GM18526 (cell line): ENCODE data around the gene LASP1NB.

Experiments used
- POLR2A ChIP-seq: IDR thresholded peaks from 3 replicates; pipeline ENCODE4 v1.6.1; 2011; ENCODE audit not compliant: insufficient read length; ENCODE audit errors: extremely low read depth

LASP1NB gene

DNA sequence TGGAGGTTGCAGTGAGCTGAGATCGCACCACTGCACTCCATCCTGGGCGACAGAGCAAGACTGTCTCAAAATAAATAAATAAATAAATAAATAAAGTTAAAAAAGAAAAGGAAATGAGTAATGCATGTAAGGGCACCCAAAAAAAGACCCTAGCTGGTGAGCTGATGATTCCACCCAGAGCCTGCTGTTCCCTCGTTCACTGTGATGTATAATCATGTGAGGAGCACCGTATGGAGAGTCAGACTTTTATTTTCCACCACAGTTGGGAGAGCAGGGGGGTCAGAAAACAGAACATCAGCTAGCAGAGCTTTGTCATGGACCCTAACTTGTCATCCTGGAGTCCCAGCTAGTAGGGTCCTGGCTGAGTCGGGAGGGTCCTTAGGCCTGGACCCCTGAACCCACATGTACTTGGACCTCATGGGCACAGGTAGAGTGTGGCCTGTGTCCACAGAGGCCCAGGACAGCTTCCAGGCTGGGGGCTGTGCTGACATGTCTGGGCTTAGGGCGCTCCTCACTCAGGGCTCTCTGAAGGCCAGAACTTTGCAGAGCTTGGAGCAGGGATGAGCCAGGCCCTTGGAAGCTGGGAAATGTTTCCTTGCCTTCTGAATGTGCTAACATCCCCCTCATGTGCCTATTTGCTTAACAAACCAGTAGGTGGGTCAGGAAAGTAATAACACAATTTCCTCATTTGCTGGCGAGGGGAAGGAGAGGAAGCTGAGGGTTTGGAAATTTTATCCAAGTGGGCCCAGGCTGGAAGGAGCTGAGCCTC is 18.8 kb upstream of the LASP1NB start:
- no peak for TF ChIP-seq POLR2A

DNA sequence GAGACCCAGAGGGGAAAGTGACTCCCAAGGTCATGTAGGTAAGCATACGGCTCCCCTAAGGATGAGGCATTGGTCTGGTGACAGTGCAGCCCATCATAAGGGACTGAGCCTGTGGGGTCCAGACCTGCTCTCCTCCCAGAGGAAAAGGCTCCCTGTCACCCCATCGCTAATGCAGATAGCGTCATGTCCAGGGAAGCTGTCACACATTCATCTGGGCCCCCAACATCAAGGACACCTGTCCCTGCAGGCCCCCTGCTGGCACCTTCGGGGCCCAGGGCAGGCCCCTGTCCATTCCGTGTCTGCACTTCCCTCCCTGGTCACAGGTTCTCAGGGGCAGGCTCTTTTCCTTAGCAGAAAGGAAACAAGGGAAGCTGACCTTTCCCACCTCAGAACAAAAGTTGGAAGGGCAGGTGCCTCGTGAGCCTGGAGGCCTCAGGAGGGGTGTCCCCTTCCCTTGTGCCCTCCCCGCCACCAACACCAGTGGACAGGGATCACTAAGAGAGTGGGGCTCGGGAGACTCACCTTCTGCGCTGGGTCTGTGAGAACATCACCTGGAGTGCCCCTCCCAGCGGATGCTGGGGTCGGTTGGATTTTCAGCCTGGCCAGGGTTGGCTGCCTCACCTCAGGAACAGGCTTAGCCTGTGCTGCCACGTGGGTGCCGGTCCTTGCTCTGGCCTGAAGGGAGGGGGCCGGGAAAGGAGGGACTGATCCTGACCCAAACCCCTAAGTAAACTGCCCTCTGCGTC is 17.3 kb upstream of the LASP1NB start:
- no peak for TF ChIP-seq POLR2A

DNA sequence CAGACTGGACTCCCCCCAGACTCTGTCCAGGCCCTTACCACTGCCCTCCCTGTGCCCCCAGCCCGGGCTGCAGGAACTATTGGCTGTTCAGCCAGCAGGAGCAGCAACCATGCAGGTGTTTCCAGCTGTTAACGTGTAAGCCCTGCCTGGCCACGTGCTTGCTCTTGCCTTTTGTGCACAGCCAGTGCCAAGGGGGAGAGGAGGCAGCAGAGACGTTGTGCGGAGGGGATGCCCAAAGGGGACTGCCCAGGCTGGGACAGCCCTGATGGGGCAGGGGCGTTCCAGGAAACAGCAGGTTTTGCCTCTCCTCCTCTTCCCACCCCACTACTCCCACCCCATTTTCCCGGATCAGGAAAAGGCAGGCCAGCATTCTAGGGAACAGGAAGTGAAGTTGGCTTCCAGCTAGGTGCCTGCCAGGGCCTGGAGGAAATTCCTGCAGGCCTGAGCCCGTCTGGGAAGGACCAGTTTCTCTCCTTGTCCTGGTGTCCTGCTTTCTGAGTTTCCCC is 16.7 kb upstream of the LASP1NB start:
- TF ChIP-seq POLR2A: no peak

DNA sequence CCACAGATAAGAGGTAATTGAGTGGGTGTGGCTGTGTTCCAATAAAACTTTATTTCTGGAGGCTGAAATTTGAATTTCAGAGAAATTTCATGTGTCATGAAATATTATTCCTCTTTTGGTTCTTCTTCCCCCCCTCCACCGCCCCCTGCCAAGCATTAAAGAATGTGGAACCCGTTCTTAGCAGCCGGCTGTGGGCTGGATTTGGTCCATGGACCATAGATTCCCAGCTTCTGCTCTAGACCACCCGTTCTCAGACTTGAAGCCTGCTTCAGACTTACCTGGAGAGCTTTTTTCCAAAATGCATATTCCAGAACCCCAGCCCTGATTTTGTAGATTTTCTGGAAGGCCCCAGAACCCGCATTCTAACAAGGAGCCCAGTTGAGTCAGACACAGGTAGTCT is 15.1 kb upstream of the LASP1NB start:
- no peak for TF ChIP-seq POLR2A

DNA sequence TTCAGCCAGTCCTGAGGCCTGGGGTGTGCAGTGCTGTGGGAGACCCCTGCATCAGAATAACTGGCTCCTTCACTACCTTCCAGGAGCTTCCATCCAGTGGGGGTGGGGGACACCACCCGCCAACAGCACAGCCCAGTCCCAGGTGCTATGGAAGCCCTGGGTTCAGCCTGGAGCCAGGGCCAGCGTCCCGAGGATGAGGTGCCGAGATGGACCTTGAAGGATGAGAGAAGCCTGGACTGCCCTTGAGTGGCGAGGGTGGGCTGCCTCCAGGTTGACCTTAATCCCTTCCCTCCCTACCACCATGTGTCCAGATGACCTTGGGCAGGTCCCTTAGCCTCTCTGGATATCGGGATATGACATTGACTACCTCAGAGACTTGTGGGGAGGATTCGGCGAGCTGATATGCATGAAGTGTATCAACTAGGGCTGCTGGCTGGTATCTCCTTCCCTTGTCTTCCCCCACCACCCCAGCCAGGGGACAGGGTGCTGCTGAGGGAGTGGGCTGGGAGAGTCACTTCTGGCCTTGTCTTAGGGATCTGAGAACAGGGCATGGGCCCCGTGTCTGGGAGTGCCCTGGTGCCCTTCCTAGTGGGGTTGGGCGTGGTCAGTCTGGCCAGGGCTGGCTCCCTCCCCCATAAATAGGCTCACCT is 14.2 kb upstream of the LASP1NB start:
- TF ChIP-seq POLR2A: no peak

DNA sequence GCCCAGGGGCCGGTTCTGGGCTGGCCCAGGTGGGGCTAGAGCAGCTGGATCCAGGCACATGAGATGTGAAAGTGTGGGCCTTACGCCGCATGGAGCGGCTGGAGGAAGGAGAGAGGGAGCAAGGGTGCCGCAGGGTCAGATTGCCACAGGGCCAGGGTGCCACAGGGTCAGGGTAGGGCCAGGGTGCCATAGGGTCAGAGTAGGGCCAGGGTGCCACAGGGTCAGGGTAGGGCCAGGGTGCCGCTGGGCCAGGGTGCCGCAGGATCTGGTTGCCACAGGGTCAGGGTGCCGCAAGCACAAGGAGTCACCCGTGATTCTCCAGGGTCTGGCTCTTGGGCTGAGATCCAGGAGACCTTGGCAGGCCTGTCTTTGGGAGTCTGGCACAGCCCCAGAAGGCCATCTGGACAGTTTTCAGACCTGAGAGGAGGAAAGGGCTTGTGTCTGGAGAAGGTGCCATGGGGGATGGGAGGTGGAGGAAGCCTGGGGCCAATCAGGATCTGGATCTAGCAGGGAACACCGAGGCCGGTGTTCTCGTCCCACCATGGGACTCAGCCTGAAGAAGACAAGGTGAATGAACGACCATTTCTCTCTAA is 13.1 kb upstream of the LASP1NB start:
- TF ChIP-seq POLR2A: no peak

DNA sequence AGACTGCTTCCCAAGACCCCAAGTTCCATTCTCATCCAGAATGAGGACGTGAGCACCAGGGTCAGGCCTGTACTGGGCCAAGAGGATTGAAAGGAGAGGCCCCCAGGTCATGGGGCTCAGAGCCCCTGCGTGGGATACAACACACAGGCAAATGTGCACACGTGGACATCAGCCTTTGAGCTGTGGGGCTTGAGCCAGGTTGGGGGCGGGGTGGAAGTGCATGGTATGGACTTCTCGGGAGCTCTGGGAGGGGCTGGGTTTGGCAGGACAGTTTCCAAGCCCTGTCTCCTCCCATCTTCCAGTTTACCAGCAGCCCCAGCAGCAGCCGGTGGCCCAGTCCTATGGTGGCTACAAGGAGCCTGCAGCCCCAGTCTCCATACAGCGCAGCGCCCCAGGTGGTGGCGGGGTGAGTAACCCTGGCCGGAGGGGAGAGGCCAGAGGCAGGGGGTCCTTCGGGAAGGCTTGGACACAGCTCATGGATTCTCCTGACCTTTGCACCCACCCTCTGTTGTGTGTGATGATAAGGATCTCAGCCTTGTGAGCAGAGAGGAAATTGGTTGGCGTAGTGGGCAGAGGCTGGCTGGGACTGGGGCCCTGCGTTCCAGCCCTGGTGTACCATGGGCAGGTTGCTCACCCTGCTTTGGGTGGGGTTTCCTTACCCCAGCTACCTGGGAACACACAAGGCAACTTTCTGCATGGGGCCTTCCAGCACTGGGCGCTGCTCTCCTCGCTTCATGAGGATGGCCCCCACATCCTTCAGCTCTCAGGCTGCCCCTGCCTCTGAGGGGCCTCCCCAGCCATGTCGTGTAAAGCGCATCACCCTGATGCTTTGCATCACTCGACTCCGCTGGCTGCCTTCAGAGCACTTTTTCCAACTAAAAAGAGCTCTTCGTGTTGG is 10.4 kb upstream of the LASP1NB start:
- TF ChIP-seq POLR2A: no peak

DNA sequence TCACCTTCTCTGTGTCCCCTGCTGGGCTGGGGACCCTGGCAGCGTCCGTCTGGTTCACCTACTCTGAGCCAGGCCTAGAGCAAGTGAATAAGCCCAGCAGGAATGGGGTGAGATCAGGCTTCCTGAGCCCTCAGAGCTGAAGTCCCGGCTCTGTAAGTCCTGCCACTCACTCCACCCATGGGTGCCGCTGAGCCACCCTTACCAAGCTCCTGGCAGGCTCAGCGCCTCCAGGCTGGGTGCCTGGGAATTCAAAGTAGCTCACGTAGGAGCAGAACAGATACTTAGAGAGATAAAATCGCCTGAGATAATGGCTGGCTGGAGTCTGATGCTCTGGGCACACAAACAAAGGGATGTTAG is 9.8 kb upstream of the LASP1NB start:
- TF ChIP-seq POLR2A: no peak

DNA sequence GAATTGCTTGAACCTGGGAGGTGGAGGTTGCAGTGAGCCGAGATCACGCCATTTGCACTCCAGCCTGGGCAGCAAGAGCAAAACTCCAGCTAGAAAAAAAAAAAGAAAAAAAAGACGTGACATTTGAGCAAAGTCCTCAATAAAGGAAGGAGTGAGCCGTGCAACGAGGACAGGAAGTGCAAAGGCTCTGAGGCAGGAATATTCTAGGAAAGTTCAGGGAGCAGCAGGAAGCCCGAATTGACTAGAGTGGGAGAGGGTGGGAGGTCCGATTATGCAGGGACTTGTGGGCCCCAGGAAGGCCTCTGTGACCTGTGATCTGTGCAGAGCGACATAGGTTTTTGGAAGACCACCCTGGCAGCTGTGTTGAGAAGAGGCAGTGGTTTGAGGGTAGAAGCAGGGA is 8.6 kb upstream of the LASP1NB start:
- TF ChIP-seq POLR2A: no peak

DNA sequence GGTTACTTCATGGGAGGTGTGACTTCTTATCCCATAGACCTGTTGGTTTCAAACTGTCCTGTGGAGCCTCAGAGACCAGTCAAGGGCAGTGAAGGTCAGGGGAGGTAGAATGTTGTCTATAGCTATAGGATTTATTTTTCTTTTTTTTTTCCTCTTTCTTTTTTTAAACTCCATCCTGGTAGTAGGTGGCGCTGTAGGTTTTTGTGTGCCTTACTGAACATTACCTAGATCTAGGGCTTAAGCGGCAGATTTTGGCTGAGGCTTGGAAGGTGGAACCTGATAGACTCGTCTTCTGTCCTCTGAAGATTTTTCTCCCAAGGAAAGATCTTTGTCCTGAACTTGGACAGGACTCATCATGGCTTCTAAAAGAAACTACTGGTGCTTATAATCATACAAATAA is 8.2 kb upstream of the LASP1NB start:
- no peak for TF ChIP-seq POLR2A

DNA sequence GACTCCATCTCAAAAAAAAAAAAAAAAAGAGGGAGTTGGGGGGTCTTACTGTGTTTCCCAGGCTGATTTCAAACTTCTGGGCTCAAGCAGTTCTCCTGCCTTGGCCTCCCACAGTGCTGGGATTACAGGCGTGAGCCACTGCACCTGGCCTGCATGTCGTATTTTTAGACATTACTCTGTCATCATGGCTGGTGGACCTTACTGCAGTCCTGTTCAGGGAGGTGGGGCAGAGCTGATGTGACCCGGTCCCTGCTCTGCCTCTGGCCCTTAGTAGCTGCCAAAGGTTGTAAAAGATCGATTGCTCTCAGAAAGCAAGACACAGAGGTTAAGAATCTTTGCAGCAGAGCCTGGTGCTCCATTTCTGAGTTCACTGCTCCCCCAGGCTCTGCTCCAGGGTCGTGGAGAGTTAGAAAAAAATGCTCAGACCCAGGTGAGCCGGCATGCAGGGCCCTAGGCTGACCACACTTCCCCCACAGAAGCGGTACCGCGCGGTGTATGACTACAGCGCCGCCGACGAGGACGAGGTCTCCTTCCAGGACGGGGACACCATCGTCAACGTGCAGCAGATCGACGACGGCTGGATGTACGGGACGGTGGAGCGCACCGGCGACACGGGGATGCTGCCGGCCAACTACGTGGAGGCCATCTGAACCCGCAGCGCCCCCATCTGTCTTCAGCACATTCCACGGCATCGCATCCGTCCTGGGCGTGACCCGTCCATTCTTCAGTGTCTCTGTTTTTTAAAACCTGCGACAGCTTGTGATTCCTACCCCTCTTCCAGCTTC is 7.1 kb upstream of the LASP1NB start:
- no peak for TF ChIP-seq POLR2A

DNA sequence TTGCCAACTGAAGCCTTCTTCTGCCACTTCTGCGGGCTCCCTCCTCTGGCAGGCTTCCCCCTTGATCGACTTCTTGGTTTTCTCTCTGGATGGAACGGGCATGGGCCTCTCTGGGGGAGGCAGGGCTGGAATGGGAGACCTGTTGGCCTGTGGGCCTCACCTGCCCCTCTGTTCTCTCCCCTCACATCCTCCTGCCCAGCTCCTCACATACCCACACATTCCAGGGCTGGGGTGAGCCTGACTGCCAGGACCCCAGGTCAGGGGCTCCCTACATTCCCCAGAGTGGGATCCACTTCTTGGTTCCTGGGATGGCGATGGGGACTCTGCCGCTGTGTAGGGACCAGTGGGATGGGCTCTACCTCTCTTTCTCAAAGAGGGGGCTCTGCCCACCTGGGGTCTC is 6.5 kb upstream of the LASP1NB start:
- TF ChIP-seq POLR2A: no peak

DNA sequence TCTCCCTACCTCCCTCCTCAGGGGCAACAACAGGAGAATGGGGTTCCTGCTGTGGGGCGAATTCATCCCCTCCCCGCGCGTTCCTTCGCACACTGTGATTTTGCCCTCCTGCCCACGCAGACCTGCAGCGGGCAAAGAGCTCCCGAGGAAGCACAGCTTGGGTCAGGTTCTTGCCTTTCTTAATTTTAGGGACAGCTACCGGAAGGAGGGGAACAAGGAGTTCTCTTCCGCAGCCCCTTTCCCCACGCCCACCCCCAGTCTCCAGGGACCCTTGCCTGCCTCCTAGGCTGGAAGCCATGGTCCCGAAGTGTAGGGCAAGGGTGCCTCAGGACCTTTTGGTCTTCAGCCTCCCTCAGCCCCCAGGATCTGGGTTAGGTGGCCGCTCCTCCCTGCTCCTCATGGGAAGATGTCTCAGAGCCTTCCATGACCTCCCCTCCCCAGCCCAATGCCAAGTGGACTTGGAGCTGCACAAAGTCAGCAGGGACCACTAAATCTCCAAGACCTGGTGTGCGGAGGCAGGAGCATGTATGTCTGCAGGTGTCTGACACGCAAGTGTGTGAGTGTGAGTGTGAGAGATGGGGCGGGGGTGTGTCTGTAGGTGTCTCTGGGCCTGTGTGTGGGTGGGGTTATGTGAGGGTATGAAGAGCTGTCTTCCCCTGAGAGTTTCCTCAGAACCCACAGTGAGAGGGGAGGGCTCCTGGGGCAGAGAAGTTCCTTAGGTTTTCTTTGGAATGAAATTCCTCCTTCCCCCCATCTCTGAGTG is 5.9 kb upstream of the LASP1NB start:
- TF ChIP-seq POLR2A: no peak
